ENCODE data around the gene CEBPA.

CEBPA gene

DNA sequence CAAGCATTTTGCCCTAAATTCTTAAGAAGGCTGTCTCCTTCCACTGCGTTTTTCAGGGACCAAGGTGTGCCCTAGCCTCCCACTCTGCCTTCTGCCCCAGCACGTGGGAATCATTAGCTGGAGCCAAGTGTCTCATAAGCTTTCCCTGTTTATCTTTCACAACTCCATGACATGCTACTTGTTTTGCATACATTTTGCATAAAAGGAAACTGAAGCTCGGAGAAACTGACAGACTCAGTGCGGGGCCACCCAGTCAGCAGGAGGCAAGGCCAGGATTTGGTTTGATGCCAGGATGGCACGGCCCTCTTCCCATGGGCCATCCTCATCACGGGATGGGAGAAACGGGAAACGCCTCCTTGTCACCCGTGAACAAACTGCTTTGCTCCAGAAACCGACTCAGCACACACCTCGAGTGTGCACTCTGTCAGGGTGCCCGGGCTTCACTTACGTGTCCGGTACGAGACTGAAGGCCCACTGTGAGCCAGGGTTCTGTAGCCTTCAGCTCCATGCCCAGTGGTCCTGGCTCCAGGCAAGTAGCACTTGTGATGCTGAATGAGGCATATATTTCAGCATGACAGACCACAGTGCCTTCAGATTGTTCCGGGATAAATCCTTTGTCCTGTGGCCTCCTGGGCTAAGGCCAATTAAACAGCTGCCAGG lies 9.6 kb downstream of the CEBPA start:
- intact Hi-C loops (cut with DNase I), result no loop called here
- no peak for DNase-seq

DNA sequence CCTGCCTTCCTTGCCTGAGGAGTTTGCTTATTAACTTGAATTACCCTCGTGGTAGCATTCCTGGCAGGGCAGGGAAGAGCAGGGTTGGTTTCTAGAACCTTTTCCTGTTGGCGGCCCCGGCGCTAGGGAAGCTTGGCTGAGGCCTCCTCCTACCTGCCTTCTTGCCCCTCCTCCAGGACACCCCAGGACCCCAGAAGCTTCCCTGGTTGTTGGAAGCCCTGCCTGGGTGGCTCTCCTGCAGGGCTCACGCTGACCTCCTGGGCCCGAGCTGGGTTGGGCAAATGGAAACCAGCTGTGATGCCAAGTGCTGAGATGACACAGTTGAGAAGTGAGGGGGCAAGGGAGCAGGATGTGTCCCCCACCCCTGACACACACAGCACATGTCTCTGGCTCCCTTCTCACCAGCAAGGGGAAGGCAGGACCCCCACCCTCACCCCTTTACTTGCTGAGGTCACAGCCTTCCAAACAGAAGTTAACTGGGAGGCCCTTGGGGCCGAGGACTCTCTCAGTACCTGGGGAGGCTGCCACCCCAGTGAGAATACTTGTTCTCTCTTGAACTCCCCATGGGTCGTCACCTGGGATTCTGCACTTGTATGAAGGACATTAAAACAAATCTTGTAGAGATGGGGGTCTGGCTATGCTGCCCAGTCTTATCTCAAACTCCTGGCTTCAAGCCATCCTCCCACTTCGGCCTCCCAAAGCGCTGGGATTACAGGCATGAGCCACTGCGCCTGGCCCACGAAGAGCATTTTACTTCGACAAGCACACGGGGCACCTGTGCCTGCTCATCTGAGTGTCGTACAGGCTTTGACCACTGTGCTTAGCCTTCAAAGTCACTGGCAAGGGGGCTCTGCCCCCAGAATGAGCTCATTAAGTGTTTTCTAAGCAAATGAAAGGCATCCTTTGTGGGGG lies 10.5 kb downstream of the CEBPA start:
- no peak for DNase-seq
- intact Hi-C loops (cut with DNase I), result no loop called here

DNA sequence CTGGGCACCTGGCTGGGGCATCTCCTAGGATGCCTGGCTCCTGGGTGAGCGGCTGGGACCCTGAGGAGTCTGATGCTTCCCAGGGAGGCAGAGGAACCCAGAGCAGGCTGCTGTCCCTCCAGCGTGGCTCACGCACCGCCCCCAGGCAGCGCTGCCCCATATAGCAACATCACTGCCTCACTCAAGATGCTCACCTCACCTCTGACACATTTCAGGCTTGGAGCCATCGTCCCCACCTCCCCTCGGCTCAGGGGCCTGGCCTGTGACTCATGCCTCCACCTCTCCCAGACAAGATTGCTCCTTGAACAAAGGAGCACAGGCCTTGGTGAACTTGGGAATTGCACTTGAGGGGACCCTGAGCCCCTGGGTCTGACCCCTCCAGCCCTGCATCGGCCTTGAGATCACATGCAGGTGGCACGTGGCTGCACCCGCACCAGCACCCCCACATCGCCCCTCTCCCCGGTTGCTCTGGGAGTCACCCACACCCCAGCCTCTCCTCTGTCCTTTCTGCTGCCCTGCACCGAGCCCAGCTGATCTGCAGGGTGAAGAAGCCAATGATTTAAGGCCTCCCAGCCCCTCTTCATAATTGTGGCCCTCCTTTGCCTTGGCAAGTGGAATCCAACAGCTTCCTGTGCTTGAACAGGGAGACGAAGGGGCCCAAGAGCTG lies 11.2 kb downstream of the CEBPA start:
- intact Hi-C loops (cut with DNase I), result no loop called here
- DNase-seq, result no peak

DNA sequence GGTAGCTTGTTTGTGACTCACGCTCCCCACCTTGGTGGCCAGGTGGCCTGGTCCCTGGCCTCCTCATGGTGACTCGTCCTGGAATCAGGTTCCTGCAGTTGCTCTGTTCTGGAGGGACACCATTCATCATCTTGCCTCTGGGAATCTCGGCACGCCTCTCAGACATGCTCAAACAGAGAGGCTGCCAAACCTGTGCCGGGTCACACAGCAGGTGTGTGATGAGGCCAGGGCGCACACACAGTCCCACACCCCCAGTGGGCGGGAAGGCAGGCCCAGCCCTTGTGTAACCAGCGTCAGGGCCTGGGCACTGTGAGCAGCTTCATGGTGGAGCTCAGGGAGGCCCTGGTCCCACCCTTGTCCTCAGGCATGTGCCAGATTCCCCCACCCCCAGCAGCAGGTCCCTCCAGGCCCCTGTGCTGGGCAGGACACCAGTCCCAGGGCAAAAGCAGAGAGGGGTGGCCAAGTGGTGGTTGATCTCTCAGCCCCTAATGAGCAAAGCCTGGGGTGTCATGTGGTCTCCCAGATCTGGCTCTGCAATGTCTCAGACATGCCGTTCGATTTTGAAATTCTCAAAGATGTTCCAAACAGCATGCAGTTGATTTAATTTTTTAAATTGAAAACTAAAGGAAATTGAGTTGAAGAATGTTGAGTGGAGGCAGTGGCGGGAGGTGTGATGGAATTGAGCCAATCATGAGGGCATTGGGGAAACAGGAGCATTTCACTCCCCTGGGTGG lies 12.1 kb downstream of the CEBPA start:
- intact Hi-C loops (cut with DNase I), result no loop called here
- DNase-seq, result no peak

DNA sequence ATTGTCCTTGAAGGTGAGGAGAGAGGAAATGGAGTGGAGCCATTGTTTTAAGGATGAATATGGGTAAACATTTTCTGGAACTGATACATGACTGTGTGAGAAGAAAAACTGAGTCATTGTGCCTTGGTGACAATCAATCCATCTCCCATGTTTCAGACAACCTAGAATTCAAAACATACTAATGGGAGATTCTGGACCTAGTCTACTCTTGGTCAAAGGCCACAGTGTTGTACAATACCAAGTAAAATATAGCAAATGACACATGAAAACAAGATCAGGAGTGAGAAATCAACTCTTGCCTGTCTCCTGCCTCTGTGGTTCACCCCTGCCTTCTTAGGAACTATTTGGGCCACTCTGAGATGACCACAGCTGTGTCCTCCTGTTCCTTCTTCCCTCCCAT lies 13.1 kb downstream of the CEBPA start:
- intact Hi-C loops (cut with DNase I), result no loop called here
- no peak for DNase-seq

DNA sequence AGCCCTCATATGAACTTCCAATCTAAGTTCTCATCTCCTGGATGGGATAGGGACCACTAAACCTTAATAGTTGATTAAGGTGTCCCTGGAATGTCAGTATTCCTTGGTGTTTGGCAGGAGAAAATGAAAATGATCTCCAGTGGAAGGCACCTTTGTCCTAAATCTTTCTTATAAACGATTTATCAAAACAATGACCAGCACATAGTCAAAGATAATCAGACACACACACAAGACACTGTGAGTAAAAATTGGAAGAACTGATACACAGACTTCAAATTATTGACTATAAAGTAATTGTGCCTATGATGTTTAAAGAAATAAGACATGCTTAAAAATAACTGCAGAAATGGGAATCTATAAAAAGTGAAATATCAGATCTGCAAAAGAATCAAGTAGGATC lies 13.7 kb downstream of the CEBPA start:
- intact Hi-C loops (cut with DNase I), result no loop called here

GRCh38 chr19:33287927-33288326 lies 14.4 kb downstream of the CEBPA start:
- no peak for DNase-seq
- intact Hi-C loops (cut with DNase I), result no loop called here

More for the DNA sequence above, 13.7 kb downstream of the CEBPA start:
- no peak for DNase-seq

GRCh38 chr19:33287438-33287837 lies 14.9 kb downstream of the CEBPA start:
- DNase-seq, result no peak
- intact Hi-C loops (cut with DNase I), result no loop called here

DNA sequence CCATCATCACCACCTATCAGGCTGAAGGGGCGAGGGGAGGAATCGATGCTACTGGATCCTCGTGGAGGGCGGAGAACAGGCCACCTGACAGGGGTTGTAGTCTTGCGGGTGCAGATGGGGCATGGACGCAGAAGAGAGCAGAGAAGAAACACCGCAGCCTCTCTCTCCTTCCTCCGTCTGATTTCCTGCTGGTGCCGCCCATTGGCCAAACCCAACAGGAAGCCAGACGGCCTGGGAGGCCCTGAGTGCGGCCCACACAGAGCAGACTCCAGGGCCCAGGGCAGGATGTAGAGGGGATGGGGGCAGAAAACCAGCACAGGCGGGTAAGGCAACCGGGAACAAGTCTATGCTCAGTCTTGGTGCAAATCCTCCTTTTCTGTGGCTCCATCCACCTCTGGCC lies 15.4 kb downstream of the CEBPA start:
- DNase-seq, result no peak
- intact Hi-C loops (cut with DNase I), result no loop called here

- intact Hi-C loops (cut with DNase I), result no loop called here
- DNase-seq, result no peak
These were observed 16.9 kb downstream of the CEBPA start for GRCh38 chr19:33285441-33285927.

DNA sequence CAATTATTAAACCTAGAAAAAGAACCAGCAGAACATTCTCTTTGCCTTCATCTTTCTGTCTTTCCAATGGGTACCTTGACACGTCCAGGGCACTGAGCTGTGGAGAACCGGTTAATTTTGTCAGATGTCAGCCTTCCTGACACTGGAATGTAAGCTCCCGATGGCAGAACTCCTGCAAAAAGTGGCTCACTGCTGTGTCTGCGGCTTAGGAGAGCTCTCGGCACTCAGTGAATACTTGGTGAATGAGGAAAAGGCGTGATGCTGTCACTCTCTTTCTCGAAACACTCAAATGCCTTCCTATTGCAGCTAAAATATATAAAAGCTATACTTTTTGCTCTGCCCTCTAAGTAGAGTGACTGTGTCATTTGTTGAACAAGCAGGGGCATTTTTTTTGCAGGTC lies 17.6 kb downstream of the CEBPA start:
- DNase-seq, result peak in 1 of 42 donors; percentile 63
- intact Hi-C loops (cut with DNase I), result no loop called here

DNA sequence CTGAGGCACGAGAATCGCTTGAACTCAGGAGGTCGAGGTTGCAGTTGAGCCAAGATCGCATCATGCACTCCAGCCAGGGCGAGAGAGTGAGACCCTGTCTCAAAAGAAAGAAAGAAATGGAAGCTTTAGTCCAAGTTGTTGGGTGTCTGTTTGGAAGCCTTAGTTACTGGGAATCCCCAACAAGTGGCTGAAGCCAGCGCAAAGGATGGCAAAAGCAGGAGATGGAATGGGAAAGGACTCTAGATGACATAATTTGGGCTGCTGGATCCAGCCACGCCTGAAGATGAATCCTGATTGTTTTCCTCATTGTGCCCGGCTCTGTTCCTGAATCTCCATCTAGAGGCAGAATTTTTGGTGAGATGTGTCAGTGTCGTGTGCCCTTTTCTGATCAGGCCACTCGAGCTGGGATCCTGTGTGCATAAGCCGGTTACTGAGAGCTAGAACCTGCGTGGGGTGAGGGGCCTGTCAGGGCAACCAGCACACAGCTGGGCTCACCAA lies 18.1 kb downstream of the CEBPA start:
- no peak for DNase-seq
- intact Hi-C loops (cut with DNase I), result no loop called here

GRCh38 chr19:33283589-33283988 lies 18.7 kb downstream of the CEBPA start:
- intact Hi-C loops (cut with DNase I), result no loop called here

DNA sequence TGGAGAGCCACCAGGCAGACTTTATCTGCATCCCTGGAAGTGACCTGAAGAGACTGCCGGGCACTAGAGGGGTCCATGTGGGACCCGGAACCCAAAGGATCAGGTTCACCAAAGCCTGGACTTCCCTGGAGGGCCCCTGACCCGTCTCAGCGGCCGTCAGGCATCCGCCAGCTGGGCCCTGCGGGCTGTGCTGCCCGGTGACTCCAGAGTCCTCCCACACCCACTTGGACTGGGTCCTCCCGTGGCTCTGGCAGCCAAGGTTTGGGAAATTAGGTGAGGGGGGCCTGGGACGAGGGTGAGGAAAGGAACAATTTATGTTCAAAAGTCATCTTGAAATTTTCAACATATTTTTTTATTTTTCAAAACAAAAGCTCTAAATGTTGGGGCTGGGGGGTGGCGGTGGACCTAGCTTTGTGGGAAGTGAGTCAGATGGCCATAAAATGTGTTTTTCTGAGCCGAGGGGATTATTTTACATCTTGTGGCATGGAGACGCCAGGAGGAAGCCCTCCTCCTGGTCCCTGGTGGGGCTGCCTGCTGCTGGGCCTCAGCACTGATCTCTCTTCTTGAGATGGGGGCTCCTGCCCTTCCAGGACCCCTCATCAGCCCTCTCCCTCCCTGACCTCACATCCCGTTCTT lies 20.2 kb downstream of the CEBPA start:
- intact Hi-C loops (cut with DNase I), result no loop called here
- DNase-seq, result no peak

More at GRCh38 chr19:33283589-33283988, 18.7 kb downstream of the CEBPA start:
- DNase-seq, result no peak

DNA sequence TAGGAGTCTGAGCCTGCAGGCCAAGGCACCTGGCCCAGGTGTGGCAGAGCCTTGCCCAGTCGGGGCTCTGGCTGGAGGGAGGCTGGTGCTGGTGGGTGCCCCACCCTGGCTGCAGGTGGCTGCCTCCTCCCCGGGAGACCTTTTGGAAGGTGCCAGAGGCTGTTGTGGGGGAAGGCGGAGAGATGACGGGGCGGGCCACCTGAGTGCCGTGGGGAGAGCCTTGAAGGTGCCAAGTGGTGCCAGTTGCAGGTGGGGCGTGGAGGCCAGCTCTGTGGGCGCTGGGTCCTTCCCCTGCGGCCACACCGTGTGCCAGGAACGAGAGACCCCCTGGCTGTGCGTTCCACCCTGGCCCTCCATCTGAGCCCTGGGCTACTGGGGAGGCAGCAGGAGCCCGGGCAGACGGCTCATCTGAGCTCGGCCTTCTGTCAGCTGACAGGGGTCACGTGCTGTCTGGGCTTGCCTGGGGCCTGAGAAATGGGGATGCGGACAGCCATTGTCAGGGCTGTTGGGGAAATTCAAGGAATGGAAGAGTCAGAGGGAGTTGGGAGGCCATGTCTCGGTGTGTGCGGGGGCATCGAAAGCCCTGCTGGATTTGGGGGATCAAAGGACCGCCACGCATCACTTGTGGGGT lies 20.9 kb downstream of the CEBPA start:
- no peak for DNase-seq
- intact Hi-C loops (cut with DNase I), result no loop called here

GRCh38 chr19:33280351-33280921 lies 21.9 kb downstream of the CEBPA start:
- intact Hi-C loops (cut with DNase I), result no loop called here
- DNase-seq, result no peak

DNA sequence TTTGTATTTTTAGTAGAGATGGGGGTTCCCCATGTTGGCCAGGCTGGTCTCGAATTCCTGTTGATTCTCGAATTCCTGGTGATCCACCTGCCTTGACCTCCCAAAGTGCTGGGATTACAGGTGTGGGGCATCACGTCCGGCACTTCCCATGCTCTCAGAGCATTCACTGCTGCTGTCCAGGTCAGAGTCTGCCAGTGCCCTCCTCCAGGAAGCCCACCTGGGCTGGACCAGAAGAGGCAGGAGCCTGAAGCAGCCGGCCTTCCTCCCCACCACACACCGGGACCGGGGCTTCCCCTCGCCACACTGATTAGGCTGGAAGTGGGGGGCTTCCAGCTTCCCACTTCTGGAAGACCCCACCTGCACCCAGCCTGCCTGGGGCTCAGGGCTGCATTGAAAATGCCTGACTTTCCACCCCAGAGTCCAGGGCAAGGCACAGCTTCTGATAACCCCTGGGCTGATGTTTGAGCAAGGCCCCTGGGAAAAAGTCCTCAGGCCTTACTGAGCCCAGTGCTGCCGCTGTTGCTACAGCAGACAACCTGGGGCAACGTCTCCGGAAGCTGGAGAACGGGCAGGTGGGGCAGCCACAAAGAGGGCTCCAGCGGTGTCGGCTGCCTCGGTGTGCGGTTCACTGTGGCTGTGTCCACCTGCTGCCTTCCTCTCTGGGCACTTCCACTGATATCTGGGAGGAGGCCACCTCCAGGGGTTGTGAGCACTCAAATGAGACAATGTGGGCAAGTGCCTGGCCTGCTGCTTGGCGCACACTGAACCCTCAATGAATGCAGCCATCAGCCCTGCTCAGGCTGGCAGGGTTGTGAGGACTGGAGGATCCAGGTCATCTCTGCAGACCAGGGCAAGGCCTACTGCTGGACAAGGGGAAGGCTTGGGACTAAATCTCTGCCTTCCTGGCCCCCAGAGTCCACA lies 22.6 kb downstream of the CEBPA start:
- intact Hi-C loops (cut with DNase I), result no loop called here
- peak in 1 of 42 donors; percentile 1 for DNase-seq

Data from head of caudate nucleus (tissue), 42 donors.